ENCODE results near the gene SMARCE1.
"Not testable (repeated sequence)": the region's sequence is repeated elsewhere in the genome, so short reads cannot be mapped to it uniquely, and the experiment has no call there.

SMARCE1 gene

DNA sequence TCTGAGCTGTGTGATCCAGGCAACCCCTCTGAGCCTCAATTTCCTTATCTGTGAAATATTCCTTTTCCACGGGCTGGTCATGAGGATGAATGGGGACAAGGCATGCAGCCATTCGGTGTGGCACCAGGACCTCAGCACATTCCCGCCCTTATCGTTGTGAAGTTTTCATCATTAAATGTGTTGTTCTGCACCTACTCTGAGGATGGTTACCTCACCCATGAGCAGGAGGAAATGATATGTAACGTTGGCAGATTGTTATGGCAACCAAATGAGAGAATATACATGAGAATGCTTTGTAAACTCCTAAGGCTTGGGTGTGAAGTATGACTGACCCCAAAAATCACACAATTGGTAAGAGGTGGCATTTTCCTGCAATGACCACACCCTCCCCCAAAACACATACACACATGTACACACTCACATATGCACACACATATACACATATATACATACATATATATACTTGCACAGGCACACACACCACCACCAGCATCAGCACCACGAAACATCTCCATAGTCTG, 39.5 kb downstream of the SMARCE1 start:
- DNase-seq, result no peak

DNA sequence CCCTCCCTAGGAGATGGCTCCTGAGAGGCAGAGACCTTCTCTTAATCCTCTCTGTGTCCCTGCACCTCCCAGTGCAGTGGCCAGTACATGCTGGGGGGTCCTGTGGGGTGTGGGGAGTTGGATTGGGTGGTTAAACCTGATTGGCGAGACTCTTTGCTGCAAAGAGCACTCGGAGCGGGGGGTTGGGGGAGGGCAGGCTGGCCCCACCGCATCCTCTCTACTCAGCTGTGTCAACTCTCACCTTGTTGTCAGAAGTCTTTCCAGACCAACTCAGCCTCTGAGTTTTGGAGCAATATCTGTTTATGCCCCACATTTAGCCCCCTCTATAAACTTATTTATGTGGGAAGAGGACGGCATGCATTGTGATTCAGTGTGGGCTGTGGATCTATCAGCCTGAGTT, 40.0 kb downstream of the SMARCE1 start:
- no peak for DNase-seq

DNA sequence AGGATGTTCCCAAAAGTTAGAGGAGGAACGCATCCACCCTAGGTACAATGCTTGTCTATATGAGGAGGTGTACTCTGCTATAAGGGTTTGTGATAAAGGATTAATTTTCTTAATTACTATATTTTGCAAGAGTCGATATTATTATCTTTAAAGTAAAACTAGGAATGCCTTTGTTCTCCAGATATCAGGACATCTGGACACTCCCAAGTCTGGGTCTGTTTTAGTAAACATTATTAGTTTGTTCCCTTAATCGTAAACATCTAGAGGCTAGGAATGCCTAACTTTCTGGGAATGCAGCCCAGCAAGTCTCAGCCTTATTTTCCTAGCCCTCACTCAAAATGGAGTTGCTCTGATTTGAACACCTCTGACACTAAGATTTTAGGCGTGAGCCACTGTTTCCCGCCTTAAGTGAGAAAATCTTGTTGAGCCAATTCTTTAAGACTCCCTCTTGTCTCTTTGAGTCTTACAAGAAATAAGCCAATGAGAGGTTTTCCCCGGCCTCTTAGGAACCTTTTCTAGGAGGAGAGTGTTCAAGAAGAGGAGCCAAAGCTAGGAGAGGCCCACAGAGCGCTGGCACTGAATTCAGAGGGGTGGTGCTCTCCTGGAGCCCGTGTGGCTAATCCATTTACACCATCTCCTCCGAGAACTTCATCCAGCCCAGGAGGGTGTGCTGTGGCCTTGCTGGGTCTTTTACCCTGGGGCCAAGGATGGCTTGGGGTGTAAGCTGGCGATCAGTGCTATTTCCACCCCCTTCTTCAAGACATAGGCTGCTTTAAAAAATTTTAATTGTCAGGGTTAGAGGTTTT, 40.9 kb downstream of the SMARCE1 start:
- no peak for DNase-seq

DNA sequence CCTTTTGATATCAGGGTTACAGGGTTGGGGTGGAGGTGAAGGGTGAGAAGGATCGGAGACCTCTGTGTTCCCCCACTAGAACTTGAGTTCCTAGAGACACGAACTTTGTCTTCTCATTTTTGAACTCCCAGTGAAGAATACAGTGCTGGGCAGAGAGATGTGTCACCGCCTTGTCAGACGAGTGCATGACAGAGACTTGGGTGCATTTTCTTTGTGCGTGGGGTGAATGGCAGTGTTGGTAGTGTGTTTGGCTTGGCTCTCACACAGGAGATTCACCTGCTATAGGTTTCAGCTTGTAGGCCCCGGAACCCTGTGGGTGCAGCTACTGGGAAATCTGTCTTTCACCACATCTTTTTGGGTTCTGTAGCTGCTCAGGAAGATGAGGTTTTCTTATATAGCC, 42.3 kb downstream of the SMARCE1 start:
- DNase-seq, result no peak

DNA sequence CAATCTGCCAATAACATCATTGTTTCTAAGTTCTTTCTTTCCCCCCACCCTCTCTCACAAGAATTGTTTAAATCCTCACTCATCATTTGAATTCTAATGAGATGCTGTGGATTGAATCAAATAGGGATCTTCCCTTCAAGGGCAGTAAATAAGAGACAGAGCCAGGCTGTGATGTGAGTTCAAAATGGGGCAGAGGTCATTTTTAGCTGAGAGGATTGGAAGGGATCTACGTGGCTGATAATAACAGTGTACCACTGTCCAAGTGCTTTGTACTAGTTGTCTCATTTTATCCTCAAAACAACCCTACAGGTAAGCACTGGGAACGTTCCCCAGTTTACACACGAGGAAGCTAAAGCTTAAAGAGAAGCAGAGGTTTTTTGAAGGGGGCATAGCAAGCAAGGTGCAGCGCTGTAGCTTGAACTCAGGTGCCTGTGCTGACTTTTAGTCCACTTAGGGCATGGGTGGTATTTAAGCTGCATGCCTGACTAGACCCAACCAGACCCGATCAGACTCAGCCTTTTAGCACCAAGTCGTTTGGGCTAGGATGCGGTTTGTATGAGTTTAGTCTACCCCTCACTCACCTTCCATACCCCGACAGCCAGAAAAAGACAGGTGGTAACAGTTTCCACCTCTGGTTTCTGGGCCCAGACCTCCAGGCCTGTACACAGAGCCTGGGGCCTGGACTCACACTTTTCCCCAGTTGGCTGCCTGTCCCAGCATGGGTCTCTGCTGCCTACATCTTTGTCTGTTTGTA, 43.1 kb downstream of the SMARCE1 start:
- no peak for DNase-seq

DNA sequence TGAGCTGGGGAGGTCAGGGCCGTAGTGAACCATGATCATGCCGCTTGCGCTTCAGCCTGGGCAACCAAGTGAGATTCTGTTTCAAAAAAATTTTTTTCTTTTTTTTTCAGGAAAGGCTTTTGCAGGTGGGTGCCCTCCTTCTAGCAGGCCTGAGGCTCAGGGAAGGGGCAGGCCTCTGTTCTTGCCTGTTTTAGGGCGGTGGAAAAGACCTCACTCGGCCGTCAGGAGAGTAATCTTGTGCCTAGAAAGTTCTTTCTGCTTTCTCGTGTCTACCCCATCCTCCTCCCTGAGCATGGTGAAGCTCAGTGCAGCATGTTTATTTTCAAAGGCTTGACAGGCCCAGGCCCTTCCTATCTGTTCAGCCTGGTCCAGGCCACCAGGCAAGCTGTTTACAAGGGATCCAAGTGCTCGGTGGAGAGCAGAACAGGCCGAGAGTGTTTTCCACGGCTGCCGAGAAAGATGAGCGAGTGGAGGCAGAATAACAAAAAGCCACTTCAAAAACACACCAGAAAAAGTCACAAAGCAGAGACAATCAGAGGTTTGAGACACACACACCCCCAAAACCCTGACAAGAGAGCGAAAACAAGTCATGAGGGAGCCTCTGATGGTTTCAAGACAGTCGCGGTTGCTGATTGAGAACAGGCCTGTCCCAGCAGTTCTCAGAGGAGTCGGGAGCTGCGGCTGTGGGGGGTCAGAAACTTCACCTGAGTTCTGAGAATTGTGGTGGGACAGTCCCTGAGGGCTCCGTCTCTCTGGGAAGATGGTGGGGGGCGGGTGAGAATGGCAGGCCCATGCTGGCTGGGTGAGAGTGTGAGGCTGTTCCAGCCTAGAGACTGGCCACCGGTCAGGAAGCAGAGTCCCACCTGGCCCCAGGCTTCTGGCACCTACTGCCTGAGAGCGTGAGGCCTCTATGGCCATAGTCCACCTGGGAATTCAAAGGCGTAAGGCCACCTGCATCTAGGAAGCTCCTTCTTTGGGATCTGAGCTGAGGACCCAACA, 44.9 kb downstream of the SMARCE1 start:
- DNase-seq, result no peak

DNA sequence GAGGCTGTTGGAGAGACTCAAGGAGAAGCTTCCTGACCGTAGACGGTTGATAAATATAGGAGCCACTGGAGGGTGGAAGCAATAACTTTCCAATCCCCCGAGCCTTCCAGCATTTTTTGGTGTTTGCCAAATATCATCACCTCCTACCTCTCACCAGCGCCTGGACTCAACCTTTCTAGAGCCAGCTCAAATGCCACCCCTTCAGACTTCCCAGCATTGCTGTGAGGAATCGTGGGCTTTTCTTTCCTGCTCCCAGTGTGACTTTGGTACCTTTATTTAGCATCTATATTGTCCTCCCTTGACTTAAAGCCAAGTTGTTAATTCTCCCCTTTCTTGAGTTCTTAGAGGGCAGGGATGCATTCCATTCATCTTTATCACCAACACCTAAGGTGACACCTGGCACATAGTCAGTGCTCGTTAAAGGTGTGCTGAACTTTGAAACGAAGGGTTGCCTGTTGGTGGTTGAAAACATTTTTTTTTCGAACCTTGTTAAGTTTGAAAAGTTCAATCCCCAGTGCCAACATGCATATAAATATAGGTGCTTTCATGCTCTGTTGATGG, 47.1 kb downstream of the SMARCE1 start:
- DNase-seq, result no peak

DNA sequence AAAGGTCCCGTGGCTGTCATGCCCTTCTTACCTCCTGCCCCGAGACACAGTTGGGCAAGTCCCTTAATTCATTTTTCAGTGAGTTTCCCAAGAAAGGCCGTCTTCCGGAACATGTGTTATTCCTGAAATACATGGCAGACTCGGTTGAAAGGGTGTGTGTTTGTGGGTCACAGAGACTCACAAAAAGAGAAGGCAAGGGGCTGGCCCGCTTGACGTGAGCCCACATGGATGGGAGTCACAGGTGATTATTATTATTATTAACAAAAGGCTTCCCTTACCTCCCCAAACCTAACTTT, 48.2 kb downstream of the SMARCE1 start:
- DNase-seq, result no peak

DNA sequence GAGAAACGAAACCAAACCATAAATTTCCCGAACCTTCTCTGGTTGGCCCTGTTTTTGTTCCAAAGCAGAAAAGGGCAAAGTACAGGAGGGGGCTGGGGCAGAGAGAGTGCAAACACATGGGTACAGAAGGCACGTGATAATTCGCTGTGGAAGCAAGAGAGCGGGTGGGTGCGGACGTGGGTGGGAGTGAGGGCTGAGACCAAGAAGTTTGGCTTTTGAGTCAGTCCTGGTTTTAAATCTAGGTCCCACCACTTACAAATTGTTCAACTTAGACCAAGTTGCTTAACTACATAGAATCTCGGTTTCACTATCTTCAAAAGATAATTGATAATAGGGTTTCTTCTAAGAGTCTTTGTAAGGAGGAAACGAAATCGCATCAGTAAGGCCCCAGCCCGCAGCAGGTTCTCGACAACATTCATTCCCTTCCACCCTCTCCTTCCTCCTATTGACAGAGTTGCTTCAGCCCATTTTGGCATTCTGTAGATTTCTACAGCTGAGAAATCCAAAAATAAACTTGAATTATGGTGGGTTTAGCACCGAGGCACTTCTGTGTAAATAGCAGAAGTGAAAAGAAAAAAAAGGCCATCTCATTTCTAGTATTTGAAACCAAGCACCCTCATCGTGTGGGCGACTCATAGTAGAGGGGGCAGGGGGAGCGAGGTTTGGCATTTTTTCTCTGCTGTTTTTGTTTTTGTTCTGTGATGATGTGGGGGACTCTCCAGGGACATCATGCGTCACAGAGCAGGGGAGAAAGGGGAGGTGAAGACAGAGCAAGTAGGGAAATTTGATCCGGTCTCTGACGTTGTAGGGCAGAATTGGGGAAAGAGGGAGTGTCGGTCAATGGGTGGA, 48.8 kb downstream of the SMARCE1 start:
- DNase-seq, result peak; percentile 74

DNA sequence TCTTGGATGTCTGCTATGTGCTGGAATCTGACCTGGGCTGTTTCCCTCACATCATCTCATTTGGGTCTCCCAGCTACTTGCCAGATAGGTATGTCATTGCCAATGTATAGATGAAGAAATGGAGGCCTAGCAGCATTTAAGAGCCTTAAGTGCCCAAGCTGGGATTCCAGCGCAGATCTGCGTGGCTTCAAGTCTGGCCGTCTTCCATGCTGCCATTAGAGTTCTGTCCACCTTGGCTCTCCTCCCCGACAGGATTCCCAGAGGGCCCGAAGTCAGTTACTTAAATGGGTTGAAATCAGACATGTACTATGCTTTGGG, 49.4 kb downstream of the SMARCE1 start:
- no peak for DNase-seq

DNA sequence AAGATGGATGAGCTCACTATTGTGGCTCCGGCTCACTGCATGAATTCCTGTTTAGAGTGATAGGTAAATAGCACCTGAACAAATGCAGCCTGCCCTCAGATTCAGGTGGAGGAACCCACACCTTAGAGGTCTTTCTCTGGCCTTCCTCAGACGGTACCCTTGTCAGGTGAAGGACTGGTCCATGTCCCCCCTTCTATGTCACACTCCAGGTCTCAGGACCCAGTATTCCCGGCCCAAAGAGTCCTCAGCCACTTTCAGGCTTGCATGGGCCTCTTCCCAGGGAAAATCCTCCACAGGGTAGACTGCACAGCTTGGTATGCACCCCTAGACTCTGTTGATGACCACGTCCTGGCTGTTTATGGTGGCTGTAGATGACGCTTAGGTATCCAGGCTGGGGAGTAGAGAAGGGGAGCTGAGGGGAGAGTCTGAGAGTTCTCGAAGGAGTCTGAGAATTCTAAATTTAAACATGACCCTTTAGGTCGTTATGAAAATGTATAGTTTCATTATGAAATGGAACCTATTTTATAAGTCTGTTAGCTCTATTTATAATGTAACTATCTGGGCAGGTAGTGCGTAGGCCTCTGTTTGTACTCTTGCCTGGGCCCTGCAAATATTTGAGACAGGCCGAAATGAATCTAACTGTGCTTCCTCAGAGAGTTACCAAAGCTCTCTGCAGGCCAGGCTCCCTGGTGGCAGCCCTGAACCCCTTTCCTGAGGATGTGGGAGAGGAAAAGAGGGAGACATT, 49.9 kb downstream of the SMARCE1 start:
- DNase-seq, result no peak

DNA sequence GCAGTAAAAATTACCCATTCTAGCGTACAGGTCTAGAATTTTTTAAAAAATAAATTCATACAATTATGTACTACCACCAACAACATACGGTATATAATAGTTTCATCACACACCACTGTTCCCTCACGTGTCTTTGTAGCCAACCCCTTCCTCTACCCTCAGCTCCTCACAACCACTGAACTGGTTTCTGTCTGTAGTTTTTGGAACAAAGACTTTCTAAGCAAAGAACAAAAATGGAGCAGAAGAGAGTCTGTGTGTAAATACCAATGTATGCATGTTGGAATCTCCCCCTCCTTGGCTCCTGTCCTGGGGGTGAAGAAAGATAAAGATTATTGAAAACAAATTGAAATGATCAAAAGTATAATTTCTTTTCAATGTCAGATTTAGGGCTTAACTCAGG, 50.5 kb downstream of the SMARCE1 start:
- DNase-seq, result no peak

DNA sequence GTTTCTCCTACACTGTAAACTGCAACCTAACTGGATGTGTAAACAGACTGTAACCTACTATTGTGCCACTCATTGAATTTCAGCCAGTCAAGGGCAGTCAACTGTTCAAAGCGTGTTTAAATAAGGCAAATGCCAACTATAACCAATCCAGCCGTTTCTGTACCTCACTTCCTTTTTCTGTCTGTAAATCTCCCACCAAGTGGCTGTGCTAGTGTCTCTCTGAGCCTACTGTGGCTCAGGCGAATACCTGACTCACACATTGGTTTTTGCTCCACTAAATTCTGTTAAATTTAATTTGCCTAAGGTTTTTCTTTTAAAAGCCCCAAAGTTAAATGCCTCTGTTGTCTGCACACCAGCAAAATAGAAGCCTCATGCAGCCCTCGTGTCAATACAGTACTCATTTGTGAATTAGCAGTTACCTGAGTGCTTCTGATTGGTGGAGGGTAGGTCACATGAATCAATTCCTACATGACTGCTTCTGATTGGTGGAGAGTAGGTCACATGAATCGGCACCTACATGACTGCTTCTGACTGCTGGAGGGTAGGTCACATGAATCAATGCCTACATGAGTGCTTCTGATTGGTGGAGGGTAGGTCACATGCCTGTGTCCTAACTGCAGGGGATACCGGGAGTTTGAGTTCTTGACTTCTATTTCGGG, 51.2 kb downstream of the SMARCE1 start:
- DNase-seq, result no peak

DNA sequence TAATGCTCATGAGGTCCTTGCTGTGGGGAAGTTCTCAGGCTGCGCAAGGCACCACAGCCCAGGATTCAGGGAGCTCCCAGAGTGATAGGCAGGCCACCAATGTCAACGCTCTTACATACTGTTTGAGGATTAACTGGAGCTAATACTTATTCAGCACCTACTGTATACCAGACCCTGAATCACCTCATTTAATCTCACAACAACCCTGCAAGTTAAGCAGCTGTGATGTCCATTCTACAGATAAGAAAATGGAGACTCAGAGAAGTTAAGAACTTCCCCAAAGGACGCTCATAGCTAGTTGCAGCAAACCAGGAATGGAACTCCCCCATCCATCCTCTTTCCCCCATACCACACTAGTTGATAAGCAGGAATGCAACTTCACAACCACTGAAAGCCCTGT, 56.9 kb downstream of the SMARCE1 start:
- DNase-seq, result no peak

DNA sequence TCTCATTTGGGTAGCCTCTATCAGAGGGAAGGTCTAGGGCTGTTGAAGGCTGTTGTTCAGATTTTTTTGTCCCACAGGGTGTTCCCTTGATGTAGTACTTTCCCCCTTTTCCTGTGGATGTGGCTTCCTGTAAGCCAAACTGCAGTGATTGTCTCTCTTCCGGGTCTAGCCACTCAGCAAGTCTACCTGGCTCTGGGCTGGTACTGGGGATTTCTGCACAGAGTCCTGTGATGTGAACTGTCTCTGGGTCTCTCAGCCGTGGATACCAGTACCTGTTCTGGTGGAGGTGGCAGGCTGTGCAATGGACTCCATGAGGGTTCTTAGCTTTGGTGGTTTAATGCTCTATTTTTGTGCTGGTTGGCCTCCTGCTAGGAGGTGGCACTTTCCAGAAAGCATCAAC, 59.1 kb downstream of the SMARCE1 start:
- DNase-seq, result no peak

DNA sequence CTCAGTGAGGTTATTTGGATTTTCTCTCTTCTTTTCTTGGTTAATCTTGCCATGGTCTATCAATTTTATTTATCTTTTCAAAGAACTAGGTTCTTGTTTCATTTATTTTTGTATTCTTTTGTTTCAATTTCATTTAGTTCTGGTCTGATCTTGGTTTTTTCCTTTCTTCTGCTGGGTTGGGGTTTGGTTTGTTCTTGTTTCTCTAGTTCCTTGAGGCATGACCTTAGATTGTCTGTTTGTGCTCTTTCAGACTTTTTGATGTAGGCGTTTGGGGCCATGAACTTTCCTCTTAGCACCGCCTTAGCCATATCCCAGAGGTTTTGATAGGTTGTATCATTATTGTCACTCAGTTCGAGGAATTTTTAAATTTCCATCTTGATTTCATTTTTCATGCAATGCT, 61.4 kb downstream of the SMARCE1 start:
- DNase-seq, result not testable (repeated sequence)

DNA sequence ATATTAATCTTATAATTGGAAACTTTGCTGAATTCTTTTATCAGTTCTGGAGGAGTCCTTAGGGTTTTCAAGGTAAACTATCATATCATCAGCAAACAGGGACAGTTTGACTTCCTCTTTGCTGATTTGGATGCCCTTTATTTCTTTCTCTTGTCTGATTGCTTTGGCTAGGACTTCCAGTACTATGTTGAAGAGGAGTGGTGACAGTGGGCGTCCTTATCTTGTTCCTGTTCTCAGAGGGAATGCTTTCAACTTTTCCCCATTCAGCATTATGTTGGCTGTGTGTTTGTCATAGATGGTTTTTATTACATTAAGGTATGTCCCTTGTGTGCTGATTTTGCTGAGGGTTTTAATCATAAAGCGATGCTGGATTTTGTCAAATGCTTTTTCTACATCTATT, 62.7 kb downstream of the SMARCE1 start:
- DNase-seq, result not testable (repeated sequence)

DNA sequence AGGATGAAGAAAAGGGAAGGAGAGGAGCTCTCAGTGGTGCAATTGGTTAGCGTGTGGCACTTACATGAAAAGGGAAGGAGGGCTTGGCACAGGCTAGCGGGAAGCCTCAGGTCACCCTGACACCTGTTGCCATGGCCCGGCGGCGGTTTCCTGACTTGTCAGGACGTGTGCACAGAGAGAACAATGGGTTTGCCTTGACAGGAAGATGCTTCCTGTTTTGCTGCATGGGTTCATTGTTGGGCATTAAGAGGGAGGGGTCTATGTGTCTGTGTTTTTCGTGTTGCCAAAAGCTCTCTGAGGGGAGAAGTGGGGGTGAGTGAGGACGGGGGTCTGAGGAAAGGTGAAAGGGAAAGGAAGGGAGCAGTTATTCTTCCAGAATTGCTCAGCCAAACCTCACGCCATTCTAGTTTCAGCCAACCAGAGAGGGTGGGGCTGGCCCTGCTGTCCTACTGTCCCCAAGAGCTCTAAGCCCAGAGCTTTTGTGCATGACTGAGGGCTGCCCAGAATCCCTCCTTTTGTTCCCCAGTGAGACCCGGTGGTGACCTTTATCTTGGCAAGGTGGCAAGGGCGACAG, 65.2 kb downstream of the SMARCE1 start:
- peak; percentile 81 for DNase-seq

DNA sequence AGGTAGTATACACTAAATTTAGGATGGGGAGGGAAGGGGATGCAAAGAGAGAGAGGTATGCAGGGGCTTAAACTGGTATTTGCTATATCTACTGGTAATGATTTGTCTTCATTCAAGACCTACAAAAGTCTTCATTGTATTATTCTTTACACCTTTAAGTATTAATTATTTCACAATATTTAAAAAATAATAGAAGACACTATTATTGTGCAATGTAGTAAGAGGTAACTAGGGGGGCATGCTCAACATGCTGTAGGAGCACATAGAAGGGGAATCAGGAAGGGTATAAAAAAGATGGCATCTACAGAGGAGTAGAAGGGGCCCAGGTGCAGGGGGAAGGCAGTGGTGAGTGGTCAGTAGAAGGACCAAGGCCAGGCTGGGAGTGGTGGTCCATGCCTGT, 67.5 kb downstream of the SMARCE1 start:
- DNase-seq, result no peak

DNA sequence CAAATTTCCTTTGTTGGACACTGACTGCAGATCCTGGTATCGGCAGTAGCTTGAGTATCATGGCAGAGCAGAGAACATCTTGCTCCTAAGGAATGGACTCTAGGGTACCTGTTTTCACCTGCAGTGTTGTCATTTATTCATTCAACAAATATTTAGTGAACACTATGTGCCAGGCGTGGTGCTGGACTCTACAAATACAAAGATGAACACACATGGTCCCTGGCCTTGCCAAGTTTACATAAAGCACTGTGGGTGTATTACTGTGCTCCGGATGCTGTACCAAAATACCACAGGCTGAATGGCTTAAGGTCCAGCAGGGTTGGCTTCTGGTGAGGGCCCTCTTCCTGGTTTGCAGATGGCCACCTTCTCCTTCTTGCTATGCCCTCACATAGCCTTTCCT, 68.1 kb downstream of the SMARCE1 start:
- DNase-seq, result no peak
